Fibroblast of skin of left quadriceps (primary cell): ENCODE data around the gene APOBEC3G.
"Not testable (repeated sequence)": the region's sequence is repeated elsewhere in the genome, so short reads cannot be mapped to it uniquely, and the experiment has no call there.

Source experiments
- DNase-seq, 2 experiments: peaks; one replicate each; pipeline ENCODE4 v3.0.0-alpha.2; 2013; ENCODE audit warnings: low read depth in 2 of 2

The APOBEC3G gene

GRCh38 chr22:39077026-39077840 is at the start of gene APOBEC3G:
Gene APOBEC3G (plus strand): TSS chr22:39077275. CDS start chr22:39077362, 87 bp downstream.
- peak; percentile 1 to 11 for DNase-seq

- no peak for DNase-seq
Observed at GRCh38 chr22:39027717-39028116, 49.4 kb upstream of the APOBEC3G start.

GRCh38 chr22:39028281-39028680 is 48.8 kb upstream of the APOBEC3G start:
- no peak for DNase-seq

- no peak for DNase-seq
Observed at GRCh38 chr22:39029227-39029626, 47.8 kb upstream of the APOBEC3G start.

- DNase-seq: no peak
Observed at GRCh38 chr22:39030705-39031104, 46.4 kb upstream of the APOBEC3G start.

GRCh38 chr22:39031434-39032295 is 45.4 kb upstream of the APOBEC3G start:
- not testable (repeated sequence) for DNase-seq

GRCh38 chr22:39037071-39037470 is 40.0 kb upstream of the APOBEC3G start:
- not testable (repeated sequence) for DNase-seq

GRCh38 chr22:39039306-39040126 is 37.6 kb upstream of the APOBEC3G start:
- no peak for DNase-seq

- not testable (repeated sequence) for DNase-seq
Observed at GRCh38 chr22:39040155-39040537, 36.9 kb upstream of the APOBEC3G start.

- not testable (repeated sequence) for DNase-seq
Observed at GRCh38 chr22:39040538-39041296, 36.4 kb upstream of the APOBEC3G start, which contains the start of gene APOBEC3F. Gene APOBEC3F (plus strand): TSS chr22:39040864. CDS start chr22:39040961, 97 bp downstream.

- DNase-seq: no peak
Observed at GRCh38 chr22:39041908-39042307, 35.2 kb upstream of the APOBEC3G start.

GRCh38 chr22:39043063-39043462 is 34.0 kb upstream of the APOBEC3G start:
- DNase-seq: not testable (repeated sequence)

- DNase-seq: not testable (repeated sequence)
Observed at GRCh38 chr22:39045136-39045535, 31.9 kb upstream of the APOBEC3G start.

GRCh38 chr22:39049486-39049885 is 27.6 kb upstream of the APOBEC3G start:
- not testable (repeated sequence) for DNase-seq

- not testable (repeated sequence) for DNase-seq
Observed at GRCh38 chr22:39051844-39052495, 25.1 kb upstream of the APOBEC3G start.

- DNase-seq: no peak
Observed at GRCh38 chr22:39055658-39056057, 21.4 kb upstream of the APOBEC3G start.

GRCh38 chr22:39061290-39061689 is 15.8 kb upstream of the APOBEC3G start:
- DNase-seq: not testable (repeated sequence)

GRCh38 chr22:39061951-39062350 is 15.1 kb upstream of the APOBEC3G start:
- not testable (repeated sequence) for DNase-seq

GRCh38 chr22:39063904-39064303 is 13.2 kb upstream of the APOBEC3G start:
- not testable (repeated sequence) for DNase-seq
